ENCODE data around the gene ST6GALNAC6.

ST6GALNAC6 gene

GRCh38 chr9:127919253-127919815 is 19.9 kb upstream of the ST6GALNAC6 start:
- no peak overlapping the region for H3K27ac ChIP-seq (ENCODE audit: low read depth, low read length)
- no peak overlapping the region for H3K14ac ChIP-seq (ENCODE audit: low read length)
- H3K4me2 ChIP-seq (ENCODE audit: low read length) = no peak overlapping the region
- H3K79me1 ChIP-seq (ENCODE audit: low read length) = peaks cover 5% of the 10 kb centered on the region
- no peak overlapping the region for H2AFZ ChIP-seq (ENCODE audit: insufficient read depth, low read length, poor library complexity)
- no peak overlapping the region for H3K4me3 ChIP-seq (ENCODE audit: low read depth, low read length)
- no peak overlapping the region for H3K9ac ChIP-seq (ENCODE audit: low read length)
- peaks cover 11% of the 10 kb centered on the region in 2 experiments for H3K4me1 ChIP-seq (ENCODE audit: control insufficient read depth in 1 of 2, insufficient read depth in 2 of 2, low read length in 2 of 2)
- H4K8ac ChIP-seq (ENCODE audit: low read depth, low read length) = no peak overlapping the region
- H2AK5ac ChIP-seq (ENCODE audit: low read length) = no peak overlapping the region
- no peak overlapping the region for H4K12ac ChIP-seq (ENCODE audit: low read depth, low read length)
- no peak overlapping the region for H2BK12ac ChIP-seq (ENCODE audit: low read length)
- peaks cover 2% of the 10 kb centered on the region for H3K9me3 ChIP-seq (ENCODE audit: insufficient read depth, low read depth, low read length)
- H3K23ac ChIP-seq (ENCODE audit: low read length) = no peak overlapping the region
- DNase-seq = peak; percentile 99
- H2BK120ac ChIP-seq (ENCODE audit: insufficient read depth, low read length, poor library complexity) = no peak overlapping the region
- H2BK5ac ChIP-seq (ENCODE audit: low read depth, low read length, poor library complexity) = no peak overlapping the region
- no peaks in the 10 kb centered on the region for H3K36me3 ChIP-seq (ENCODE audit: control insufficient read depth in 1 of 2, insufficient read depth in 2 of 2, low read length in 2 of 2)
- no peak overlapping the region for H3K18ac ChIP-seq (ENCODE audit: low read length)
- no peak overlapping the region for H4K91ac ChIP-seq (ENCODE audit: low read depth, low read length)
- no peaks in the 10 kb centered on the region for H3K27me3 ChIP-seq (ENCODE audit: insufficient read depth, low read length)
- WGBS (ENCODE audit: extremely low coverage, insufficient coverage, insufficient read length) = no CpG with 5 or more reads among the region's 8 CpGs
- no peaks in the 10 kb centered on the region for H3K79me2 ChIP-seq (ENCODE audit: control insufficient read depth, insufficient read depth, low read length, poor library complexity)
- no peak overlapping the region for H3K4ac ChIP-seq (ENCODE audit: low read depth, low read length)

GRCh38 chr9:127918183-127919107 is 19.0 kb upstream of the ST6GALNAC6 start:
- Histone ChIP-seq H3K4ac (ENCODE audit: low read depth, low read length) (no peak overlapping the region), H3K27ac (ENCODE audit: low read depth, low read length) (no peak overlapping the region), H3K27me3 (ENCODE audit: insufficient read depth, low read length) (no peaks in the 10 kb centered on the region), H3K79me1 (ENCODE audit: low read length) (peaks cover 5% of the 10 kb centered on the region), H3K4me3 (ENCODE audit: low read depth, low read length) (no peak overlapping the region), H4K91ac (ENCODE audit: low read depth, low read length) (peak overlapping the region; percentile 3), H3K18ac (ENCODE audit: low read length) (no peak overlapping the region), H2BK12ac (ENCODE audit: low read length) (no peak overlapping the region), H3K36me3 (ENCODE audit: control insufficient read depth in 1 of 2, insufficient read depth in 2 of 2, low read length in 2 of 2) (no peaks in the 10 kb centered on the region), H3K23ac (ENCODE audit: low read length) (no peak overlapping the region), H3K9ac (ENCODE audit: low read length) (no peak overlapping the region), H4K12ac (ENCODE audit: low read depth, low read length) (no peak overlapping the region), H3K14ac (ENCODE audit: low read length) (no peak overlapping the region), H3K4me2 (ENCODE audit: low read length) (no peak overlapping the region), H3K4me1 (ENCODE audit: control insufficient read depth in 1 of 2, insufficient read depth in 2 of 2, low read length in 2 of 2) (peaks cover 11% of the 10 kb centered on the region in 2 experiments), H2BK5ac (ENCODE audit: low read depth, low read length, poor library complexity) (no peak overlapping the region), H2AK5ac (ENCODE audit: low read length) (peak overlapping the region; percentile 4), H3K9me3 (ENCODE audit: insufficient read depth, low read depth, low read length) (peaks cover 2% of the 10 kb centered on the region), H2AFZ (ENCODE audit: insufficient read depth, low read length, poor library complexity) (no peak overlapping the region), H2BK120ac (ENCODE audit: insufficient read depth, low read length, poor library complexity) (no peak overlapping the region), H4K8ac (ENCODE audit: low read depth, low read length) (no peak overlapping the region), H3K79me2 (ENCODE audit: control insufficient read depth, insufficient read depth, low read length, poor library complexity) (no peaks in the 10 kb centered on the region)
- no peak for DNase-seq
- no CpG with 5 or more reads among the region's 8 CpGs for WGBS (ENCODE audit: extremely low coverage, insufficient coverage, insufficient read length)

GRCh38 chr9:127917603-127918002 is 18.2 kb upstream of the ST6GALNAC6 start:
- Histone ChIP-seq H3K4me3 (ENCODE audit: low read depth, low read length) (no peak overlapping the region), H3K14ac (ENCODE audit: low read length) (no peak overlapping the region), H2AK5ac (ENCODE audit: low read length) (peak overlapping the region; percentile 39), H3K27me3 (ENCODE audit: insufficient read depth, low read length) (no peaks in the 10 kb centered on the region), H3K4me2 (ENCODE audit: low read length) (no peak overlapping the region), H3K27ac (ENCODE audit: low read depth, low read length) (no peak overlapping the region), H3K79me1 (ENCODE audit: low read length) (peaks cover 5% of the 10 kb centered on the region), H3K9me3 (ENCODE audit: insufficient read depth, low read depth, low read length) (peaks cover 2% of the 10 kb centered on the region), H4K91ac (ENCODE audit: low read depth, low read length) (peak overlapping the region; percentile 20), H2BK5ac (ENCODE audit: low read depth, low read length, poor library complexity) (no peak overlapping the region), H3K9ac (ENCODE audit: low read length) (no peak overlapping the region), H3K18ac (ENCODE audit: low read length) (no peak overlapping the region), H2AFZ (ENCODE audit: insufficient read depth, low read length, poor library complexity) (no peak overlapping the region), H3K4me1 (ENCODE audit: control insufficient read depth in 1 of 2, insufficient read depth in 2 of 2, low read length in 2 of 2) (peaks cover 11% of the 10 kb centered on the region in 2 experiments), H3K79me2 (ENCODE audit: control insufficient read depth, insufficient read depth, low read length, poor library complexity) (no peaks in the 10 kb centered on the region), H2BK12ac (ENCODE audit: low read length) (peak overlapping the region; percentile 15), H2BK120ac (ENCODE audit: insufficient read depth, low read length, poor library complexity) (no peak overlapping the region), H4K12ac (ENCODE audit: low read depth, low read length) (no peak overlapping the region), H3K36me3 (ENCODE audit: control insufficient read depth in 1 of 2, insufficient read depth in 2 of 2, low read length in 2 of 2) (no peaks in the 10 kb centered on the region), H3K23ac (ENCODE audit: low read length) (no peak overlapping the region), H4K8ac (ENCODE audit: low read depth, low read length) (no peak overlapping the region), H3K4ac (ENCODE audit: low read depth, low read length) (no peak overlapping the region)
- WGBS (ENCODE audit: extremely low coverage, insufficient coverage, insufficient read length) = no CpG with 5 or more reads among the region's 6 CpGs
- peak in 1 of 2 donors; percentile 4 for DNase-seq

GRCh38 chr9:127916720-127917581 is 17.5 kb upstream of the ST6GALNAC6 start, which contains the start of gene ST6GALNAC4:
ST6GALNAC4 (minus strand) TSS chr9:127917041; CDS start chr9:127916419, 622 bp downstream.
- H3K4me3 ChIP-seq (ENCODE audit: low read depth, low read length) = peak within 1 kb of the TSS; percentile 64
- no peak within 1 kb of the TSS for H3K9ac ChIP-seq (ENCODE audit: low read length)
- peak within 1 kb of the TSS; percentile 73 for H3K4me2 ChIP-seq (ENCODE audit: low read length)
- peak within 1 kb of the TSS; percentile 15 for H2BK12ac ChIP-seq (ENCODE audit: low read length)
- no peak within 1 kb of the TSS for H4K12ac ChIP-seq (ENCODE audit: low read depth, low read length)
- H3K79me1 ChIP-seq (ENCODE audit: low read length) = peaks cover 5% of the 10 kb centered on the region
- no peaks in the 10 kb centered on the region for H3K27me3 ChIP-seq (ENCODE audit: insufficient read depth, low read length)
- peak; percentile 88 to 92 for DNase-seq
- no peak within 1 kb of the TSS for H2BK120ac ChIP-seq (ENCODE audit: insufficient read depth, low read length, poor library complexity)
- peak within 1 kb of the TSS; percentile 48 for H3K18ac ChIP-seq (ENCODE audit: low read length)
- peaks cover 2% of the 10 kb centered on the region for H3K9me3 ChIP-seq (ENCODE audit: insufficient read depth, low read depth, low read length)
- peak within 1 kb of the TSS; percentile 51 for H2AFZ ChIP-seq (ENCODE audit: insufficient read depth, low read length, poor library complexity)
- H3K23ac ChIP-seq (ENCODE audit: low read length) = no peak within 1 kb of the TSS
- peaks cover 11% of the 10 kb centered on the region in 2 experiments for H3K4me1 ChIP-seq (ENCODE audit: control insufficient read depth in 1 of 2, insufficient read depth in 2 of 2, low read length in 2 of 2)
- H3K4ac ChIP-seq (ENCODE audit: low read depth, low read length) = no peak within 1 kb of the TSS
- peak within 1 kb of the TSS; percentile 29 for H4K8ac ChIP-seq (ENCODE audit: low read depth, low read length)
- H3K79me2 ChIP-seq (ENCODE audit: control insufficient read depth, insufficient read depth, low read length, poor library complexity) = no peaks in the 10 kb centered on the region
- H2AK5ac ChIP-seq (ENCODE audit: low read length) = peak within 1 kb of the TSS; percentile 39
- H2BK5ac ChIP-seq (ENCODE audit: low read depth, low read length, poor library complexity) = no peak within 1 kb of the TSS
- peak within 1 kb of the TSS; percentile 26 for H3K14ac ChIP-seq (ENCODE audit: low read length)
- no peak within 1 kb of the TSS for H3K27ac ChIP-seq (ENCODE audit: low read depth, low read length)
- no peaks in the 10 kb centered on the region for H3K36me3 ChIP-seq (ENCODE audit: control insufficient read depth in 1 of 2, insufficient read depth in 2 of 2, low read length in 2 of 2)
- WGBS (ENCODE audit: extremely low coverage, insufficient coverage, insufficient read length) = no CpG with 5 or more reads among the region's 71 CpGs
- peak within 1 kb of the TSS; percentile 20 for H4K91ac ChIP-seq (ENCODE audit: low read depth, low read length)
